Nephron (organoid): ENCODE results near the gene METAP1.
"Not testable (repeated sequence)": the region's sequence is repeated elsewhere in the genome, so short reads cannot be mapped to it uniquely, and the experiment has no call there.

Source experiments
- H3K27ac Mint-ChIP-seq, 3 experiments: 2 replicates each; pipeline ENCODE4 v1.8.0; 2020; ENCODE audit warnings: mixed read lengths in 3 of 3, mild to moderate bottlenecking in 2 of 3, moderate library complexity in 1 of 3
- H3K27me3 Mint-ChIP-seq: 2 replicates; pipeline ENCODE4 v1.8.0; 2021; ENCODE audit warnings: low read depth, mild to moderate bottlenecking, moderate library complexity, mixed read lengths
- H3K36me3 Mint-ChIP-seq: 2 replicates; pipeline ENCODE4 v1.8.0; 2020; ENCODE audit warnings: low read depth, mixed read lengths
- H3K4me1 Mint-ChIP-seq: 2 replicates; pipeline ENCODE4 v1.8.0; 2020; ENCODE audit warnings: mixed read lengths
- H3K4me3 Mint-ChIP-seq, 3 experiments: 2 replicates each; pipeline ENCODE4 v1.8.0; 2020; ENCODE audit warnings: mild to moderate bottlenecking in 3 of 3, mixed read lengths in 3 of 3, moderate library complexity in 2 of 3
- H3K9me3 Mint-ChIP-seq: 2 replicates; pipeline ENCODE4 v1.8.0; 2020; ENCODE audit warnings: mixed read lengths
- TF ChIP-seq, protein P1 (sequence below), 3 experiments: fragments of 200-600 bp; sonication (generic); IDR thresholded peaks; one replicate each; pipeline ENCODE4 v1.5.0; 2021; ENCODE audit warnings: antibody characterized with exemption in 3 of 3; ENCODE audit not compliant: unreplicated experiment in 3 of 3

The METAP1 gene

DNA sequence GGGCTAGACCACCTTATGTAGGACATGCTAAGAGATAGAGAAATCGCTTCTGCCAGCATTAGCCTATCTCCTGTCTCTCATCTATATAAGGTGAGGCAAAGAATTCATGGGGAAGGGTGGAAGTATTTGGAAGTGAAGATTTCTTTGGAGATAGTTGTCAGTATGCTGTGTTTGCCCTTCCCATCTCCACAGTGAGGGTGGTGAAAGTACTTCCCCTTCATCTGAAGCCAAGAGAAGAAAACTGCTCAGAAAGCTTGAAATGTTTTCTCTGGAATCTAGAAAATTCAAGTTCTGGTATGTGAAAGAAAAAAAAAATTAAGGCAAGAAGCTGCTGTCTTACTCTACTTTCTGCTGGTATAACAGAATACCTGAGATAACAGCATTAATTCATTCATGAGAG is 105.4 kb downstream of the METAP1 start:
- Mint-ChIP-seq H3K4me1 (no peaks in the 10 kb centered on the region), H3K27me3 (no peaks in the 10 kb centered on the region), H3K9me3 (peaks cover 16% of the 10 kb centered on the region), H3K27ac (no peak overlapping the region), H3K36me3 (peaks cover 16% of the 10 kb centered on the region), H3K4me3 (no peak overlapping the region)
- TF ChIP-seq, protein P1, sequence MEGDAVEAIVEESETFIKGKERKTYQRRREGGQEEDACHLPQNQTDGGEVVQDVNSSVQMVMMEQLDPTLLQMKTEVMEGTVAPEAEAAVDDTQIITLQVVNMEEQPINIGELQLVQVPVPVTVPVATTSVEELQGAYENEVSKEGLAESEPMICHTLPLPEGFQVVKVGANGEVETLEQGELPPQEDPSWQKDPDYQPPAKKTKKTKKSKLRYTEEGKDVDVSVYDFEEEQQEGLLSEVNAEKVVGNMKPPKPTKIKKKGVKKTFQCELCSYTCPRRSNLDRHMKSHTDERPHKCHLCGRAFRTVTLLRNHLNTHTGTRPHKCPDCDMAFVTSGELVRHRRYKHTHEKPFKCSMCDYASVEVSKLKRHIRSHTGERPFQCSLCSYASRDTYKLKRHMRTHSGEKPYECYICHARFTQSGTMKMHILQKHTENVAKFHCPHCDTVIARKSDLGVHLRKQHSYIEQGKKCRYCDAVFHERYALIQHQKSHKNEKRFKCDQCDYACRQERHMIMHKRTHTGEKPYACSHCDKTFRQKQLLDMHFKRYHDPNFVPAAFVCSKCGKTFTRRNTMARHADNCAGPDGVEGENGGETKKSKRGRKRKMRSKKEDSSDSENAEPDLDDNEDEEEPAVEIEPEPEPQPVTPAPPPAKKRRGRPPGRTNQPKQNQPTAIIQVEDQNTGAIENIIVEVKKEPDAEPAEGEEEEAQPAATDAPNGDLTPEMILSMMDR (IDR thresholded peaks at IDR 0.05; ENCODE audit: unreplicated experiment in 3 of 3), result no peak

DNA sequence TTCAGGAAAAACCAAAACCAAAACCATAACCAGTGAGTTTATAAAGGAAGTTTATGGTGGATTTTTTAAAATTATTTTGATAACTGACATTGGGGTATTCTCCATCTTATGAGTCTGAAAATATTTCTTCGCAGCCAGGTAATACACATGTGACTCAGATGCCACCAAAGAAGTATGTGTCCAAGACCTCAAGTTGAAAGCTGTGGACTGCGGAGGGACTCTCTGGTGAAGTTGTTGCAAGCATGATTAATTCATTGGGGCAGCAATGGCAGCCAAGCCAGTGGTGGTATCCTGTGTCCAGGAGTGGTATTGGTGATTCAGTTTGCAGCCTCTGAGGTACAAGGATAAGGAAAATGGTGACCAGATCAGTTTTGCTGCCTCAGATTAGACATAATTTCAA is 107.1 kb downstream of the METAP1 start:
- no peak overlapping the region for H3K27ac Mint-ChIP-seq
- peaks cover 6% of the 10 kb centered on the region for H3K9me3 Mint-ChIP-seq
- TF ChIP-seq, protein P1 (IDR thresholded peaks at IDR 0.05; ENCODE audit: unreplicated experiment in 3 of 3), result no peak
- peaks cover 12% of the 10 kb centered on the region for H3K36me3 Mint-ChIP-seq
- no peaks in the 10 kb centered on the region for H3K27me3 Mint-ChIP-seq
- H3K4me1 Mint-ChIP-seq, result no peaks in the 10 kb centered on the region
- H3K4me3 Mint-ChIP-seq, result no peak overlapping the region

DNA sequence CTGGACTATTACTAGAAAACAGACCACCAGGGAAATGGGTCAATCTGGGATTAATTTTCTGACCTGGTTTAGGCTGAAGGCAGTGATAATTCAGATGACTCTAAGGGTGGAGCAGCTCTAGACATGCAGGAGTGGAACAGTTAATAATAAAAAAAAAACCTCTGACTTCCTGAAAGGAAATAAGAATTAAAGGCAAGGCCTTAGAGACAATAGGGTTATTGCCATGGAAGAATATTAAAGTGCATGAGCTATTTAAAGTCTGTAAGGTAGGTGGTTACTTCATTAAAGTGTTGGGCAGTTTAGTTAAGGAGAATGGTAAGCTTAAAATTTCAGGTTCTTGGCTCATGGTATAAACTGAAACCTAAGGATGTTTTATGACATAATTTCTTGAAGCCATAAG is 107.6 kb downstream of the METAP1 start:
- TF ChIP-seq, protein P1 (IDR thresholded peaks at IDR 0.05; ENCODE audit: unreplicated experiment in 3 of 3), result no peak
- Mint-ChIP-seq H3K36me3 (peaks cover 12% of the 10 kb centered on the region), H3K27ac (no peak overlapping the region), H3K4me3 (no peak overlapping the region), H3K9me3 (peaks cover 6% of the 10 kb centered on the region), H3K4me1 (no peaks in the 10 kb centered on the region), H3K27me3 (no peaks in the 10 kb centered on the region)

DNA sequence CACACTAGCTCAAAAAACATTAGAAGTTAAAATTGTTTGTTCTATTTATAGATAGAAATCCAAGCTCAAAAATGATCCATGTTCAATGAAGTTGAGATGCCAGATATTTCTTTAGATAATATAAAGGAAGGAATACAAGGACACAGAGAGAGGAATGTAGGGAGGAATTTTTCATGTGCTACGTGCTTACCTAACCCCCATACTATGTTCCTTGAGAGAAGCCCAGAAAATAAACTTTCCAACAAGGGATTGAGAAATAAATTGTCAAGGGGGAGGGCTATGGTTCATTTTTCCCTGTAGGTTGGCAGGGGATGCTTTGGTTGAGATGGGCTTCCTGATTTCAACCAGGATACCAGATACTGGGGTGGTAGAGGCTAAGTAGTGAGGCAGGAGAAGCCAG is 108.6 kb downstream of the METAP1 start:
- no peaks in the 10 kb centered on the region for H3K4me1 Mint-ChIP-seq
- TF ChIP-seq, protein P1 (IDR thresholded peaks at IDR 0.05; ENCODE audit: unreplicated experiment in 3 of 3), result no peak
- peaks cover 3% of the 10 kb centered on the region for H3K9me3 Mint-ChIP-seq
- H3K27ac Mint-ChIP-seq, result no peak overlapping the region
- H3K36me3 Mint-ChIP-seq, result peaks cover 16% of the 10 kb centered on the region
- H3K27me3 Mint-ChIP-seq, result no peaks in the 10 kb centered on the region
- no peak overlapping the region for H3K4me3 Mint-ChIP-seq

DNA sequence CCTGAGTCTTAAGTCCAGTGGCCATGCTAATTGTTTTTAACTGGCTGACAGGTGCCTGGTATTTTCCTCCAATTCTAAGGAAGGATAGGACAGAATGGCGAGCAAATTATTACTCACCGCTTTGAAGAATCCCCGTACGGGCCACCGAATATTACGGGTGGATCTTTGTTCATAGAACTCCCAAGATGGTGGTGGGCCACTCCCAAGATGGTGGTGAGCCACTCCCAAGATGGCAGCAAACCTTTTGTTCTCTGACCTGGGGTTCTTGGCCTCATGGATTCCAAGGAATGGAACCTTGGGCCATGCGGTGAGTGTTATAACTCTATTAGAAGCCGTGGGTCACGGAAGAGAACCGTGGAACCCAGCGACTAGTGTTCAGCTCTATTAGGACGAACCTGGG is 113.8 kb downstream of the METAP1 start:
- not testable (repeated sequence) for H3K4me3 Mint-ChIP-seq, H3K27ac Mint-ChIP-seq, H3K27me3 Mint-ChIP-seq, H3K4me1 Mint-ChIP-seq, H3K9me3 Mint-ChIP-seq
- H3K36me3 Mint-ChIP-seq, result peaks cover 10% of the 10 kb centered on the region
